WTC11 (cell line): Measurements from ENCODE around the gene SLAMF1. TPM values are rescaled to one million over a fixed set of nuclear protein-coding genes. Genes with fewer than 3 reads are reported as not detected.

Experiments
- ATAC-seq: fragments of 200-7000 bp; cut with Tn5 transposase; 2 replicates; pipeline ENCODE4 v1.10.0; 2021; ENCODE audit warnings: mild to moderate bottlenecking, moderate library complexity
- CTCF ChIA-PET: fragments of 300-600 bp; sonication (Branson Sonifier 250); formaldehyde crosslinking; loops from one replicate; lab custom pipeline; 2021; ENCODE audit warnings: antibody characterized with exemption; lab: Charles Lee
- POLR2A ChIA-PET: fragments of 350-600 bp; sonication (Branson Sonifier 250); formaldehyde crosslinking; loops from one replicate; lab custom pipeline; 2021; ENCODE audit warnings: antibody characterized with exemption; lab: Charles Lee
- DNase-seq: peaks from one replicate; pipeline ENCODE4 v3.0.0; 2021; ENCODE audit warnings: low spot score
- H3K27ac Mint-ChIP-seq: 2 replicates; pipeline ENCODE4 v1.8.0; 2021; ENCODE audit warnings: mixed read lengths
- H3K27me3 Mint-ChIP-seq: 2 replicates; pipeline ENCODE4 v1.8.0; 2021; ENCODE audit warnings: low read depth, mild to moderate bottlenecking, moderate library complexity, mixed read lengths
- H3K36me3 Mint-ChIP-seq: 2 replicates; pipeline ENCODE4 v1.8.0; 2021; ENCODE audit warnings: mixed read lengths
- H3K4me1 Mint-ChIP-seq: 2 replicates; pipeline ENCODE4 v1.8.0; 2022; ENCODE audit warnings: mixed read lengths
- H3K4me3 Mint-ChIP-seq: 2 replicates; pipeline ENCODE4 v1.8.0; 2021; ENCODE audit warnings: mild to moderate bottlenecking, moderate library complexity, mixed read lengths
- H3K9me3 Mint-ChIP-seq: 2 replicates; pipeline ENCODE4 v1.8.0; 2021; ENCODE audit warnings: mixed read lengths
- ARID4B ChIP-seq: sonication (generic); formaldehyde crosslinking; IDR thresholded peaks from 2 replicates; pipeline ENCODE4 v1.8.0; 2023; ENCODE audit warnings: missing genetic modification reagents, mild to moderate bottlenecking, borderline replicate concordance
- CREB1 ChIP-seq: sonication (generic); formaldehyde crosslinking; IDR thresholded peaks from 2 replicates; pipeline ENCODE4 v1.8.0; 2023; ENCODE audit warnings: mild to moderate bottlenecking, missing genetic modification reagents
- GABPB1 ChIP-seq: sonication (generic); formaldehyde crosslinking; IDR thresholded peaks from 2 replicates; pipeline ENCODE4 v1.8.1; 2023; ENCODE audit warnings: mild to moderate bottlenecking, missing genetic modification reagents
- GRHL2 ChIP-seq: fragments of 250-450 bp; sonication (Bioruptor Pico); IDR thresholded peaks from 2 replicates; pipeline ENCODE4 v1.8.0; 2022; ENCODE audit warnings: mild to moderate bottlenecking, moderate library complexity; ENCODE audit not compliant: insufficient replicate concordance, severe bottlenecking
- JAZF1 ChIP-seq: fragments of 250-450 bp; sonication (Bioruptor Pico); IDR thresholded peaks from 2 replicates; pipeline ENCODE4 v1.9.0; 2021; ENCODE audit warnings: moderate library complexity, mild to moderate bottlenecking, inconsistent platforms
- NR1H2 ChIP-seq: sonication (generic); formaldehyde crosslinking; IDR thresholded peaks from 2 replicates; pipeline ENCODE4 v1.9.0; 2021; ENCODE audit warnings: mild to moderate bottlenecking, moderate library complexity, missing genetic modification reagents
- NR2C2 ChIP-seq: sonication (generic); formaldehyde crosslinking; IDR thresholded peaks from 2 replicates; pipeline ENCODE4 v1.8.0; 2022; ENCODE audit warnings: mild to moderate bottlenecking, missing genetic modification reagents
- NR3C1 ChIP-seq: sonication (generic); formaldehyde crosslinking; conservative IDR thresholded peaks from 2 replicates; pipeline ENCODE4 v1.8.1; 2023; ENCODE audit warnings: low read depth, mild to moderate bottlenecking, missing genetic modification reagents
- OVOL2 ChIP-seq: fragments of 250-450 bp; sonication (Bioruptor Pico); IDR thresholded peaks from 2 replicates; pipeline ENCODE4 v1.9.0; 2021; ENCODE audit warnings: mild to moderate bottlenecking, borderline replicate concordance
- RELA ChIP-seq: sonication (generic); formaldehyde crosslinking; IDR thresholded peaks from 2 replicates; pipeline ENCODE4 v1.8.1; 2022; ENCODE audit warnings: missing genetic modification reagents, mild to moderate bottlenecking, borderline replicate concordance
- RORB ChIP-seq: fragments of 250-450 bp; sonication (Bioruptor Pico); IDR thresholded peaks from 2 replicates; pipeline ENCODE4 v1.9.0; 2021; ENCODE audit warnings: mild to moderate bottlenecking
- SMAD3 ChIP-seq: sonication (generic); formaldehyde crosslinking; IDR thresholded peaks from 2 replicates; pipeline ENCODE4 v1.8.0; 2022; ENCODE audit warnings: missing genetic modification reagents, mild to moderate bottlenecking, borderline replicate concordance
- SMAD4 ChIP-seq: sonication (generic); formaldehyde crosslinking; IDR thresholded peaks from 2 replicates; pipeline ENCODE4 v1.8.0; 2022; ENCODE audit warnings: mild to moderate bottlenecking, missing genetic modification reagents
- SP1 ChIP-seq: sonication (generic); formaldehyde crosslinking; conservative IDR thresholded peaks from 2 replicates; pipeline ENCODE4 v1.8.1; 2022; ENCODE audit warnings: missing genetic modification reagents
- STAT6 ChIP-seq: sonication (generic); formaldehyde crosslinking; conservative IDR thresholded peaks from 2 replicates; pipeline ENCODE4 v1.8.1; 2023; ENCODE audit warnings: mild to moderate bottlenecking, low read depth, missing genetic modification reagents, moderate library complexity
- TEAD1 ChIP-seq: sonication (generic); formaldehyde crosslinking; IDR thresholded peaks from 2 replicates; pipeline ENCODE4 v1.8.0; 2022; ENCODE audit warnings: mild to moderate bottlenecking, missing genetic modification reagents
- TEAD4 ChIP-seq: sonication (generic); formaldehyde crosslinking; IDR thresholded peaks from 2 replicates; pipeline ENCODE4 v1.8.0; 2022; ENCODE audit warnings: mild to moderate bottlenecking, missing genetic modification reagents
- USF2 ChIP-seq: sonication (generic); formaldehyde crosslinking; IDR thresholded peaks from 2 replicates; pipeline ENCODE4 v1.8.1; 2023; ENCODE audit warnings: mild to moderate bottlenecking, missing genetic modification reagents, moderate library complexity
- ZBTB21 ChIP-seq: sonication (generic); formaldehyde crosslinking; IDR thresholded peaks from 2 replicates; pipeline ENCODE4 v1.8.1; 2023; ENCODE audit warnings: mild to moderate bottlenecking, missing genetic modification reagents, borderline replicate concordance
- ZNF232 ChIP-seq: sonication (generic); formaldehyde crosslinking; IDR thresholded peaks from 2 replicates; pipeline ENCODE4 v1.8.0; 2022; ENCODE audit warnings: mild to moderate bottlenecking, missing genetic modification reagents
- ZNF671 ChIP-seq: fragments of 250-450 bp; sonication (Bioruptor Pico); IDR thresholded peaks from 2 replicates; pipeline ENCODE4 v1.8.0; 2021; ENCODE audit warnings: mild to moderate bottlenecking
- total RNA-seq: library from RNA; stranded (reverse); gene quantifications from 3 replicates; pipeline ENCODE4 v1.2.3, GENCODE V29; 2021
- TF ChIP-seq, protein P1 (sequence below): sonication (generic); formaldehyde crosslinking; IDR thresholded peaks from 2 replicates; pipeline ENCODE4 v1.8.1; 2022; ENCODE audit warnings: mild to moderate bottlenecking, missing genetic modification reagents, moderate library complexity, borderline replicate concordance
- TF ChIP-seq, protein P2 (sequence below): fragments of 200-600 bp; IDR thresholded peaks from 2 replicates; pipeline ENCODE4 v1.8.0; 2022; ENCODE audit warnings: antibody characterized with exemption

Gene SLAMF1
- total RNA-seq, 1 experiment from 2014 or later: 0.15 TPM

DNA sequence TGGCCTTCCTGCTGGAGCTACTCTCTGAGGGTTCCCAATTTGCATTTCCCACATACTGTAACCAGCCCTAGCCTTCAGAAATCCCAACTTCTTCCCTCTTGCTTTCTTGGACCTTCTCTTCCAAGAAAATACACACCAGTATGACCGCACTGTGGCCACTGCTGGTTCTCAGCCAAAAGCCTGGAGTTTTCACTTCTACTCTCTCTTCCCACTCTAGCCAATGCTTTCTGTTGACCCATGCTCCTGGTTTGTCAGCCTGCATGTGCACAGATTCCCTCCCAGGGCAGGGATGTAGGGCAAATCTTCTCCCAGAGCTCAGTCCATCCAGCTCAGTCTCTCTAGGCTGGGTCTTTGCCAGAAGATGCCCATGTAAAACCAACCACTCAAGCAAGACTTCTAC, 664 bp downstream of the SLAMF1 start:
- CTCF ChIA-PET: interaction anchor here (1.3 to 1.6 kb wide), 2 partner anchors 29 to 39 kb away, joined by 3 to 4 read pairs; no protein-coding TSS in a partner anchor
- TF ChIP-seq TEAD4 (CRISPR knock-in tag): no peak
- no peak for TF ChIP-seq ZNF232 (CRISPR knock-in tag)
- no peak for TF ChIP-seq ZNF671
- TF ChIP-seq, protein P1, sequence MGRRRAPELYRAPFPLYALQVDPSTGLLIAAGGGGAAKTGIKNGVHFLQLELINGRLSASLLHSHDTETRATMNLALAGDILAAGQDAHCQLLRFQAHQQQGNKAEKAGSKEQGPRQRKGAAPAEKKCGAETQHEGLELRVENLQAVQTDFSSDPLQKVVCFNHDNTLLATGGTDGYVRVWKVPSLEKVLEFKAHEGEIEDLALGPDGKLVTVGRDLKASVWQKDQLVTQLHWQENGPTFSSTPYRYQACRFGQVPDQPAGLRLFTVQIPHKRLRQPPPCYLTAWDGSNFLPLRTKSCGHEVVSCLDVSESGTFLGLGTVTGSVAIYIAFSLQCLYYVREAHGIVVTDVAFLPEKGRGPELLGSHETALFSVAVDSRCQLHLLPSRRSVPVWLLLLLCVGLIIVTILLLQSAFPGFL (CRISPR knock-in tag): no peak
- TF ChIP-seq RORB: no peak
- no peak for TF ChIP-seq CREB1 (CRISPR knock-in tag)
- no peak for TF ChIP-seq NR1H2 (CRISPR knock-in tag)
- no peak for TF ChIP-seq SP1 (CRISPR knock-in tag)
- TF ChIP-seq, protein P2, sequence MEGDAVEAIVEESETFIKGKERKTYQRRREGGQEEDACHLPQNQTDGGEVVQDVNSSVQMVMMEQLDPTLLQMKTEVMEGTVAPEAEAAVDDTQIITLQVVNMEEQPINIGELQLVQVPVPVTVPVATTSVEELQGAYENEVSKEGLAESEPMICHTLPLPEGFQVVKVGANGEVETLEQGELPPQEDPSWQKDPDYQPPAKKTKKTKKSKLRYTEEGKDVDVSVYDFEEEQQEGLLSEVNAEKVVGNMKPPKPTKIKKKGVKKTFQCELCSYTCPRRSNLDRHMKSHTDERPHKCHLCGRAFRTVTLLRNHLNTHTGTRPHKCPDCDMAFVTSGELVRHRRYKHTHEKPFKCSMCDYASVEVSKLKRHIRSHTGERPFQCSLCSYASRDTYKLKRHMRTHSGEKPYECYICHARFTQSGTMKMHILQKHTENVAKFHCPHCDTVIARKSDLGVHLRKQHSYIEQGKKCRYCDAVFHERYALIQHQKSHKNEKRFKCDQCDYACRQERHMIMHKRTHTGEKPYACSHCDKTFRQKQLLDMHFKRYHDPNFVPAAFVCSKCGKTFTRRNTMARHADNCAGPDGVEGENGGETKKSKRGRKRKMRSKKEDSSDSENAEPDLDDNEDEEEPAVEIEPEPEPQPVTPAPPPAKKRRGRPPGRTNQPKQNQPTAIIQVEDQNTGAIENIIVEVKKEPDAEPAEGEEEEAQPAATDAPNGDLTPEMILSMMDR: no peak
- TF ChIP-seq GRHL2 (CRISPR knock-in tag): no peak
- TF ChIP-seq NR2C2 (CRISPR knock-in tag): no peak
- no peak for TF ChIP-seq NR3C1 (CRISPR knock-in tag)
- Mint-ChIP-seq H3K9me3 (peaks cover 15% of the 10 kb centered on the region), H3K4me3 (no peak overlapping the region), H3K4me1 (peaks cover 8% of the 10 kb centered on the region), H3K27ac (no peak overlapping the region), H3K27me3 (peaks cover 8% of the 10 kb centered on the region), H3K36me3 (peaks cover 4% of the 10 kb centered on the region; the same call in 1 of the 2 replicates)
- no peak for ATAC-seq
- POLR2A ChIA-PET: no interaction called here
- no peak for DNase-seq

- ATAC-seq (no peak), DNase-seq (no peak)
- Mint-ChIP-seq H3K4me3 (no peak overlapping the region), H3K27me3 (peaks cover 8% of the 10 kb centered on the region), H3K27ac (no peak overlapping the region), H3K4me1 (peaks cover 1% of the 10 kb centered on the region), H3K9me3 (peaks cover 12% of the 10 kb centered on the region), H3K36me3 (peaks cover 1% of the 10 kb centered on the region; the same call in 1 of the 2 replicates)
- ChIA-PET POLR2A (no interaction called here), CTCF (interaction anchor here (0.5 to 1.3 kb wide), 3 partner anchors 13 to 38 kb away, joined by 3 to 4 read pairs (median 3); no protein-coding TSS in a partner anchor)
- no peak for TF ChIP-seq ARID4B (CRISPR knock-in tag)
- TF ChIP-seq RELA (CRISPR knock-in tag): no peak
- TF ChIP-seq SMAD3 (CRISPR knock-in tag): no peak
- TF ChIP-seq OVOL2 (CRISPR knock-in tag): no peak
- TF ChIP-seq SMAD4: no peak
- no peak for TF ChIP-seq TEAD1 (CRISPR knock-in tag)
- no peak for TF ChIP-seq STAT6
- TF ChIP-seq GABPB1 (CRISPR knock-in tag): no peak
- no peak for TF ChIP-seq ZBTB21
- no peak for TF ChIP-seq USF2 (CRISPR knock-in tag)
- TF ChIP-seq JAZF1: no peak
Measured at GRCh38 chr1:160645386-160646130, 1.3 kb downstream of the SLAMF1 start.
